PC-9 (cell line): Measurements from ENCODE around the gene TMTC2. TPM values are rescaled to one million over a fixed set of nuclear protein-coding genes. Genes with fewer than 3 reads are reported as not detected.

Source experiments
- BruUV-seq: library from RNA; stranded (reverse); fragments of 400-500 nt; replicated peaks from 2 replicates; lab custom pipeline; 2021; lab: Mats Ljungman, UMichigan
- CTCF ChIA-PET: fragments of 300-600 bp; sonication (Branson Sonifier 250); formaldehyde crosslinking; loops from one replicate; lab custom pipeline; 2022; ENCODE audit warnings: antibody characterized with exemption; lab: Charles Lee
- POLR2A ChIA-PET: fragments of 300-600 bp; sonication (Branson Sonifier 250); formaldehyde crosslinking; loops from one replicate; lab custom pipeline; 2022; ENCODE audit warnings: antibody characterized with exemption; ENCODE audit not compliant: unreplicated experiment; lab: Charles Lee
- DNase-seq, 2 experiments: peaks; one replicate each; pipeline versions ENCODE4 v3.0.0 to v3.0.0-alpha.2; 2015 to 2022; ENCODE audit warnings: mixed read lengths in 1 of 2
- H2AFZ ChIP-seq: fragments of 200-600 bp; sonication (generic); 2 replicates; pipeline ENCODE4 v1.8.1; 2017; ENCODE audit warnings: antibody characterized with exemption
- H3F3A ChIP-seq: fragments of 200-600 bp; sonication (generic); 2 replicates; pipeline ENCODE4 v1.8.1; 2017; ENCODE audit warnings: antibody characterized with exemption, mild to moderate bottlenecking, low read depth; ENCODE audit not compliant: insufficient read depth
- H3K27ac ChIP-seq: fragments of 200-600 bp; sonication (generic); 2 replicates; pipeline ENCODE4 v1.6.1; 2016; ENCODE audit warnings: mixed run types
- H3K27me3 ChIP-seq: fragments of 200-600 bp; sonication (generic); 2 replicates; pipeline ENCODE4 v1.6.1; 2016; ENCODE audit warnings: low read depth, mixed run types; ENCODE audit not compliant: insufficient read depth
- H3K36me3 ChIP-seq: fragments of 200-600 bp; sonication (generic); 2 replicates; pipeline ENCODE4 v1.6.1; 2016; ENCODE audit warnings: low read depth, mixed run types
- H3K4me1 ChIP-seq: fragments of 200-600 bp; sonication (generic); replicated peaks from 2 replicates; pipeline ENCODE4 v1.6.1; 2016; ENCODE audit warnings: mixed run types; ENCODE audit not compliant: insufficient read depth
- H3K4me2 ChIP-seq: fragments of 200-600 bp; sonication (generic); 2 replicates; pipeline ENCODE4 v1.6.1; 2017; ENCODE audit warnings: mixed run types
- H3K4me3 ChIP-seq: fragments of 200-600 bp; sonication (generic); 2 replicates; pipeline ENCODE4 v1.6.1; 2016; ENCODE audit warnings: mixed run types
- H3K79me2 ChIP-seq: fragments of 200-600 bp; sonication (generic); 2 replicates; pipeline ENCODE4 v1.6.1; 2017; ENCODE audit warnings: low read depth, mixed run types
- H3K9me2 ChIP-seq: fragments of 200-600 bp; sonication (generic); 2 replicates; pipeline ENCODE4 v1.8.1; 2017; ENCODE audit warnings: mild to moderate bottlenecking; ENCODE audit not compliant: insufficient read depth
- H3K9me3 ChIP-seq: fragments of 200-600 bp; sonication (generic); 2 replicates; pipeline ENCODE4 v1.8.1; 2016; ENCODE audit warnings: low read depth; ENCODE audit not compliant: insufficient read depth
- H4K20me1 ChIP-seq: fragments of 200-600 bp; sonication (generic); 2 replicates; pipeline ENCODE4 v1.8.1; 2017; ENCODE audit not compliant: insufficient read depth
- EZH2 ChIP-seq: fragments of 200-600 bp; sonication (generic); IDR thresholded peaks from 2 replicates; pipeline ENCODE4 v1.8.0; 2017; ENCODE audit warnings: antibody characterized with exemption, low read depth
- intact Hi-C: fragments of 100-400 bp; cut with micrococcal nuclease; formaldehyde crosslinking; loops from one replicate; pipeline ENCODE4 v1.10.0; 2022; ENCODE audit not compliant: unreplicated experiment
- total RNA-seq: library from RNA; stranded (reverse); gene quantifications from 2 replicates; pipeline ENCODE4 v1.2.3, GENCODE V29; 2021
- TF ChIP-seq, protein P1 (sequence below): fragments of 200-600 bp; sonication (generic); conservative IDR thresholded peaks from 2 replicates; pipeline ENCODE4 v1.6.1; 2017; ENCODE audit warnings: mixed run types, antibody characterized with exemption, mild to moderate bottlenecking, moderate library complexity

Gene TMTC2
- total RNA-seq, 1 experiment from 2014 or later = 8.6 TPM

DNA sequence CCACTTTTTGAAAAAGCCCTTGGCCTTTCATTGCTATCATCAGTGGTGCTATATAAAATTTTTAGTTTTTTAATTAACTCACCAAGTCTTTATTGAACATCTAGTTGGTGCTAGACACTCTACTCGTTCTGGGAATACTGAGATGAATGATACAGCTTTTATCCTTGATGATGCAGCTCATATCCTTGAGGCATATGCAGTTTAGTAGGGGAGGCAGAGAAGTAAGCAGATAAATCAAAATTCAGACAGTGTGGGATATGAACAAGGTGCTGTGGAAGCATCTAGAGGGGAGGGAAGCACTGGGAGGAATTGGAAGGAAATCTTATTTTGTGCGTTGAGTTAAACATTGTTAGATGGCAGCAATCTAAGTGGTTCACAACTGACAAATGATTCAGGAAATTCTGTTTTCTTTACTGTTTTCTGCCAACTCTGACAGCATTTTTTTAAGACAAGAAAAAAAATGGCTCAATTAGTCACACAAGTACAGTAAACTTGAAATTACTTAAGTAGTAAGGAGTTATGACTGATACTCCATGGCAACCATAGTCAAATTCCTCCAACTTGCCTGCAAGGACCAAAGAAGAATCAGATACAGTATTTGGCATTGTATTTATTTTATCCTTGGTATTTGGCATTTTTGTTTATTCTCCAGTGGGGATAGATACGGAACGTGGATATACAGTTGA is 119.2 kb downstream of the TMTC2 start:
- Histone ChIP-seq H3K36me3 (no peaks in the 10 kb centered on the region), H3K9me3 (no peaks in the 10 kb centered on the region), H3K27ac (no peak overlapping the region), H3K4me2 (no peak overlapping the region), H3K27me3 (no peaks in the 10 kb centered on the region), H2AFZ (no peak overlapping the region), H3F3A (no peaks in the 10 kb centered on the region), H3K4me1 (0 out of 2 replicates have a peak, but pooled peaks cover 5% of the 10 kb centered on the region), H4K20me1 (no peaks in the 10 kb centered on the region), H3K9me2 (0 out of 2 replicates have a peak, but pooled peaks cover 3% of the 10 kb centered on the region), H3K4me3 (no peak overlapping the region), H3K79me2 (no peaks in the 10 kb centered on the region)
- intact Hi-C loops = no loop called here
- no peak for DNase-seq
- TF ChIP-seq, protein P1, sequence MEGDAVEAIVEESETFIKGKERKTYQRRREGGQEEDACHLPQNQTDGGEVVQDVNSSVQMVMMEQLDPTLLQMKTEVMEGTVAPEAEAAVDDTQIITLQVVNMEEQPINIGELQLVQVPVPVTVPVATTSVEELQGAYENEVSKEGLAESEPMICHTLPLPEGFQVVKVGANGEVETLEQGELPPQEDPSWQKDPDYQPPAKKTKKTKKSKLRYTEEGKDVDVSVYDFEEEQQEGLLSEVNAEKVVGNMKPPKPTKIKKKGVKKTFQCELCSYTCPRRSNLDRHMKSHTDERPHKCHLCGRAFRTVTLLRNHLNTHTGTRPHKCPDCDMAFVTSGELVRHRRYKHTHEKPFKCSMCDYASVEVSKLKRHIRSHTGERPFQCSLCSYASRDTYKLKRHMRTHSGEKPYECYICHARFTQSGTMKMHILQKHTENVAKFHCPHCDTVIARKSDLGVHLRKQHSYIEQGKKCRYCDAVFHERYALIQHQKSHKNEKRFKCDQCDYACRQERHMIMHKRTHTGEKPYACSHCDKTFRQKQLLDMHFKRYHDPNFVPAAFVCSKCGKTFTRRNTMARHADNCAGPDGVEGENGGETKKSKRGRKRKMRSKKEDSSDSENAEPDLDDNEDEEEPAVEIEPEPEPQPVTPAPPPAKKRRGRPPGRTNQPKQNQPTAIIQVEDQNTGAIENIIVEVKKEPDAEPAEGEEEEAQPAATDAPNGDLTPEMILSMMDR = no peak
- no peak for TF ChIP-seq EZH2
- no TSS peak for BruUV-seq
- ChIA-PET POLR2A (no interaction called here), CTCF (no interaction called here)

DNA sequence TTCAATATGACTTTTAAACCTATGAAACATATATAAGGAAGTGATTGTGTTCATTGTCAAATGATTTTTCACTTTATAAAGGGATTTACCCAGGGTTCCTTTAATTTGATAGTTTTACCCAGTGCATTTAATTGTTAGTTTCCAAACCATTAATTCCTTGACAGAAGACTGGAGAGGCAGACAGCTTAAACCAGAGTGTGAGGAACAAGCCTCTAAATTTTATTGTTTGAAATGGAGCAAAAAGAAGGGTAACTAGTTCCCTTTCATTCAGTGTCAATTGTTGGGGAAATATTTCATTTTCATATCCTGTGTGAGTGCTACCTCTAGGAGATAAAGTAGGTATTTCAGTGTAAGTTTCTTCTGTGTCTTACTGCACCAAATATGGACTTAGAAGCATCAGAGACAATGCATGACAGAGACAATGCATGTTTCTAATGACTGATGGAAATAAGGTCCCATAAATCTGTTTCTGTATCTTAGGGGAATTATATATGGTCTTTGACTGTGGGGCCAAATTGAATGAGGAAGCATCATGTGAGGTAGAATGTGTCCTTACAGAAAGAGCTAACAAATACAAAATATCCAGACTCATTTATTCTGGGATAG is 120.5 kb downstream of the TMTC2 start:
- TF ChIP-seq, protein P1 = no peak
- no peak for TF ChIP-seq EZH2
- Histone ChIP-seq H3F3A (no peaks in the 10 kb centered on the region), H3K4me3 (no peak overlapping the region), H4K20me1 (no peaks in the 10 kb centered on the region), H3K27me3 (no peaks in the 10 kb centered on the region), H3K4me1 (0 out of 2 replicates have a peak, but pooled peaks cover 5% of the 10 kb centered on the region), H3K9me2 (0 out of 2 replicates have a peak, but pooled peaks cover 3% of the 10 kb centered on the region), H3K9me3 (no peaks in the 10 kb centered on the region), H2AFZ (no peak overlapping the region), H3K36me3 (no peaks in the 10 kb centered on the region), H3K4me2 (no peak overlapping the region), H3K79me2 (no peaks in the 10 kb centered on the region), H3K27ac (no peak overlapping the region)
- no TSS peak for BruUV-seq
- intact Hi-C loops = no loop called here
- DNase-seq = no peak
- POLR2A ChIA-PET = no interaction called here
- CTCF ChIA-PET = no interaction called here

DNA sequence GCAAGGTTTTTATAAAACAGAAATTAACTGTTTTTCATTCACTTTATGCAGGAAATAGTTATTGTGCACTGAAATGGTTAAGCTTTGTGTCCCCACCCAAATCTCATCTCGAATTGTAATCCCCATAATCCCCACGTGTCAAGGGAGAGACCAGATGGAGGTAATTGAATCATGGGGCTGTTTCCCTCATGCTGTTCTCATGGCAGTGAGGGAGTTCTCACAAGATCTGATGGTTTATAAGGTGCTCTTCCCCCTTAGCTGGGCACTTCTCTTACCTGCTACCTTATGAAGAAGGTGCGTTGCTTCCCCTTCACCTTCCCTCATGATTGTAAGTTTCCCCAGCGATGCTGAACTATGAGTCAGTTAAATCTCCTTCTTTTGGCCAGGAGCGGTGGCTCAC is 123.9 kb downstream of the TMTC2 start:
- intact Hi-C loops = no loop called here
- Histone ChIP-seq H3F3A (no peaks in the 10 kb centered on the region), H3K79me2 (no peaks in the 10 kb centered on the region), H3K27me3 (no peaks in the 10 kb centered on the region), H3K4me1 (no peaks in the 10 kb centered on the region), H4K20me1 (no peaks in the 10 kb centered on the region), H3K4me3 (no peak overlapping the region), H2AFZ (no peak overlapping the region), H3K27ac (no peak overlapping the region), H3K9me3 (no peaks in the 10 kb centered on the region), H3K36me3 (no peaks in the 10 kb centered on the region), H3K9me2 (0 out of 2 replicates have a peak, but pooled peaks cover 3% of the 10 kb centered on the region), H3K4me2 (no peak overlapping the region)
- POLR2A ChIA-PET = no interaction called here
- DNase-seq = no peak
- CTCF ChIA-PET = no interaction called here
- no peak for TF ChIP-seq EZH2
- TF ChIP-seq, protein P1 = no peak
- BruUV-seq = no TSS peak
